Hepatocyte (in vitro differentiated cells): Measurements from ENCODE around the gene ALK. TPM values are rescaled to one million over a fixed set of nuclear protein-coding genes. Genes with fewer than 3 reads are reported as not detected.

Experiments used
- DNase-seq: peaks from one replicate; pipeline ENCODE4 v3.0.0-alpha.2; 2016; ENCODE audit warnings: low spot score
- H2AFZ ChIP-seq: fragments of 200-600 bp; sonication (generic); 2 replicates; pipeline ENCODE4 v1.6.0; 2016; ENCODE audit warnings: antibody characterized with exemption, mild to moderate bottlenecking
- H3K27ac ChIP-seq: fragments of 200-600 bp; sonication (generic); 2 replicates; pipeline ENCODE4 v1.5.1; 2016; ENCODE audit warnings: mild to moderate bottlenecking
- H3K27me3 ChIP-seq: fragments of 200-600 bp; sonication (generic); 2 replicates; pipeline ENCODE4 v1.6.1; 2016
- H3K36me3 ChIP-seq: fragments of 200-600 bp; sonication (generic); replicated peaks from 2 replicates; pipeline ENCODE4 v1.5.1; 2016; ENCODE audit warnings: low read depth; ENCODE audit not compliant: insufficient read depth
- H3K4me1 ChIP-seq: fragments of 200-600 bp; sonication (generic); 2 replicates; pipeline ENCODE4 v1.5.1; 2016; ENCODE audit warnings: mild to moderate bottlenecking, moderate library complexity; ENCODE audit not compliant: insufficient read depth
- H3K4me2 ChIP-seq: fragments of 200-600 bp; sonication (generic); 2 replicates; pipeline ENCODE4 v1.6.0; 2016
- H3K4me3 ChIP-seq: fragments of 200-600 bp; sonication (generic); 2 replicates; pipeline ENCODE4 v1.5.1; 2016; ENCODE audit warnings: mild to moderate bottlenecking
- H3K79me2 ChIP-seq: fragments of 200-600 bp; sonication (generic); 2 replicates; pipeline ENCODE4 v1.6.0; 2017; ENCODE audit warnings: mild to moderate bottlenecking
- H3K9me2 ChIP-seq: fragments of 200-600 bp; sonication (generic); replicated peaks from 2 replicates; pipeline ENCODE4 v1.6.0; 2017; ENCODE audit warnings: mild to moderate bottlenecking; ENCODE audit not compliant: insufficient read depth
- H3K9me3 ChIP-seq: fragments of 200-600 bp; sonication (generic); 2 replicates; pipeline ENCODE4 v1.5.1; 2016; ENCODE audit warnings: low read depth, mild to moderate bottlenecking
- H4K20me1 ChIP-seq: fragments of 200-600 bp; sonication (generic); 2 replicates; pipeline ENCODE4 v1.6.0; 2016; ENCODE audit warnings: mild to moderate bottlenecking; ENCODE audit not compliant: insufficient read depth, poor library complexity, severe bottlenecking
- EZH2 ChIP-seq: fragments of 200-600 bp; sonication (generic); IDR thresholded peaks from 2 replicates; pipeline ENCODE4 v1.6.1; 2016; ENCODE audit warnings: antibody characterized with exemption, mild to moderate bottlenecking, borderline replicate concordance
- EZH2phosphoT487 ChIP-seq: fragments of 200-600 bp; sonication (generic); IDR thresholded peaks from one replicate; pipeline ENCODE4 v1.6.1; 2018; ENCODE audit warnings: antibody characterized with exemption, mild to moderate bottlenecking, low read depth, moderate library complexity; ENCODE audit not compliant: unreplicated experiment, severe bottlenecking
- WGBS: methylation state at CpG from one replicate; pipeline ENCODE4 v1.1.6; 2016; ENCODE audit warnings: low lambda C conversion rate; ENCODE audit errors: missing lambda C conversion rate; 5-methylcytosine and 5-hydroxymethylcytosine counted together
- polyA plus RNA-seq: library from polyadenylated mRNA; unstranded; fragments of >200 nt; fragmentation: Nextera tagmentation; extraction: Ambion mirVana; gene quantifications from 2 replicates; pipeline ENCODE4 v1.2.1, GENCODE V29; 2016
- total RNA-seq: library from RNA; depleted of rRNA; stranded (reverse); fragments of >200 nt; gene quantifications from 2 replicates; pipeline ENCODE4 v1.2.3, GENCODE V29; 2014
- TF ChIP-seq, protein P1 (sequence below): fragments of 200-600 bp; sonication (generic); IDR thresholded peaks from 2 replicates; pipeline ENCODE4 v1.5.1; 2016; ENCODE audit warnings: antibody characterized with exemption, mild to moderate bottlenecking; ENCODE audit not compliant: poor library complexity

Gene ALK
- total and polyA plus RNA-seq, 2 experiments from 2014 or later = 0.16 to 0.27 TPM

DNA sequence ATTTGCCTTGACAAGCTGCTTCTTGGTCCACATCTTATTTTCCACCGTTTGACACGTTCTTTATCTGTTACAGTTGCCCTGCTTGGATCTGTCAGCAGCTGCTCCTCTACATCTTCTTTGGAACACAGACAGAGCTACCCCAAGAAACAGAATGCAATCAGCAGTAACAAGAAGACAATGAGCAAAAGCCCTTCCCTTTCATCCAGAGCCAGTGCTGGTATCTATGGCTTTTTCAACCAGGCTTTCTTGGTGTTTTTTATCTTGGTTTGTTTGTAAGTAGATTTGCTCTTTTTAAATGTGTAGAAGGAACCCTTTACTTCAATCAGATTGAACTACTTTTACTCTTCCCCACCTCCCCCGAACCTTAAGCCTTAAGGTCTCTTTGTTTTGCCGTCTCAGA, 764.3 kb downstream of the ALK start:
- no peaks in the 10 kb centered on the region for H3K27me3 ChIP-seq
- H3K36me3 ChIP-seq = no peaks in the 10 kb centered on the region
- no peaks in the 10 kb centered on the region for H3K9me2 ChIP-seq
- WGBS = 54% methylated on average over 4 of the region's 4 CpGs
- H3K27ac ChIP-seq = no peak overlapping the region
- TF ChIP-seq, protein P1, sequence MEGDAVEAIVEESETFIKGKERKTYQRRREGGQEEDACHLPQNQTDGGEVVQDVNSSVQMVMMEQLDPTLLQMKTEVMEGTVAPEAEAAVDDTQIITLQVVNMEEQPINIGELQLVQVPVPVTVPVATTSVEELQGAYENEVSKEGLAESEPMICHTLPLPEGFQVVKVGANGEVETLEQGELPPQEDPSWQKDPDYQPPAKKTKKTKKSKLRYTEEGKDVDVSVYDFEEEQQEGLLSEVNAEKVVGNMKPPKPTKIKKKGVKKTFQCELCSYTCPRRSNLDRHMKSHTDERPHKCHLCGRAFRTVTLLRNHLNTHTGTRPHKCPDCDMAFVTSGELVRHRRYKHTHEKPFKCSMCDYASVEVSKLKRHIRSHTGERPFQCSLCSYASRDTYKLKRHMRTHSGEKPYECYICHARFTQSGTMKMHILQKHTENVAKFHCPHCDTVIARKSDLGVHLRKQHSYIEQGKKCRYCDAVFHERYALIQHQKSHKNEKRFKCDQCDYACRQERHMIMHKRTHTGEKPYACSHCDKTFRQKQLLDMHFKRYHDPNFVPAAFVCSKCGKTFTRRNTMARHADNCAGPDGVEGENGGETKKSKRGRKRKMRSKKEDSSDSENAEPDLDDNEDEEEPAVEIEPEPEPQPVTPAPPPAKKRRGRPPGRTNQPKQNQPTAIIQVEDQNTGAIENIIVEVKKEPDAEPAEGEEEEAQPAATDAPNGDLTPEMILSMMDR = no peak
- TF ChIP-seq EZH2 (no peak), EZH2phosphoT487 (no peak)
- H3K4me2 ChIP-seq = no peak overlapping the region
- DNase-seq = no peak
- H3K4me3 ChIP-seq = no peak overlapping the region
- H4K20me1 ChIP-seq = no peaks in the 10 kb centered on the region
- H2AFZ ChIP-seq = no peak overlapping the region
- H3K4me1 ChIP-seq = no peaks in the 10 kb centered on the region
- no peaks in the 10 kb centered on the region for H3K9me3 ChIP-seq
- no peaks in the 10 kb centered on the region for H3K79me2 ChIP-seq

DNA sequence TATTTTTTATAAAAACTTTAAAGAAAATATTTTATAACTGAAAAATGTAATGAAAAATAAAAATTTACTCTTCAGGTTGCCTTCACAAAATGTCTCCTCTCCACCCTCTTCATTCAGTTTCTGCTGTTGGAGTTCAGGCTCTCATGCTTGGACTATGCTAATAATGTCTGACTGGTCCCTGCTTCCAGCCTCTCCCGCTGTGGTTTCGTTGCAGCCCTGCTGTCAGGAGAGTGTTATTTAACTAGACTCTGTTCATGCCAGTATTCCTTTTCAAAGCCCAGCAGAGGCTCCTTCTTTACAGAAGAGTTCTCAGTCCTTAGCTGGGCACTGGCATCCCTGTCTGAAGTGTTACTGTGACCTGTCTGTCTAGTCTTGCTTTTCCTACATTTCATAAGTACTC, 765.8 kb downstream of the ALK start:
- H2AFZ ChIP-seq = no peak overlapping the region
- no peak for DNase-seq
- H3K9me3 ChIP-seq = no peaks in the 10 kb centered on the region
- no peaks in the 10 kb centered on the region for H3K27me3 ChIP-seq
- no peak overlapping the region for H3K4me2 ChIP-seq
- H3K36me3 ChIP-seq = no peaks in the 10 kb centered on the region
- 54% methylated on average over 2 of the region's 2 CpGs for WGBS
- H3K79me2 ChIP-seq = no peaks in the 10 kb centered on the region
- TF ChIP-seq EZH2phosphoT487 = no peak
- H3K9me2 ChIP-seq = no peaks in the 10 kb centered on the region
- H3K27ac ChIP-seq = no peak overlapping the region
- no peaks in the 10 kb centered on the region for H3K4me1 ChIP-seq
- no peak overlapping the region for H3K4me3 ChIP-seq
- H4K20me1 ChIP-seq = no peaks in the 10 kb centered on the region

DNA sequence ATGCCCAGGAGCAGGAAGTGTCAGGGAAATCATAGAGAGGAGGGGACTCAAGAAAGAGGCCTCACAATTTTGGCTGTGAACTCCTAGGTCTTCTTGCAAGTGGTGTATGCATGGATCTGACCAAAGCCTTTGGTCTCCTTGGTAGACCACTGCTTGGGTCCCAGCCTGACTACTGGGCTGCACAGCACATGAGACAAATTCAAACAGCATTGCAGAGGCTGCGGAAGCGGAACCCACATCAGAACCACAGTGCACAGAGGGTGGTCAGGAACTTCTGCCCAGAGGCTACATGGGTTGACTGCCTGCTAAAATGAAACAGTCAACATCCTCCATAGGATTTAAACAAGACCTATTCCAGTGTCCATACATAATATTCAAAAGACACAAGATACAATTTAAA, 766.8 kb downstream of the ALK start:
- Histone ChIP-seq H3K9me2 (no peaks in the 10 kb centered on the region), H2AFZ (no peak overlapping the region), H4K20me1 (no peaks in the 10 kb centered on the region), H3K4me1 (no peaks in the 10 kb centered on the region), H3K27me3 (no peaks in the 10 kb centered on the region), H3K79me2 (no peaks in the 10 kb centered on the region), H3K9me3 (no peaks in the 10 kb centered on the region), H3K36me3 (no peaks in the 10 kb centered on the region), H3K4me3 (no peak overlapping the region), H3K27ac (no peak overlapping the region), H3K4me2 (no peak overlapping the region)
- 98% methylated on average over 2 of the region's 2 CpGs for WGBS
- no peak for TF ChIP-seq EZH2phosphoT487
- TF ChIP-seq, protein P1 = no peak
- no peak for TF ChIP-seq EZH2
- no peak for DNase-seq

DNA sequence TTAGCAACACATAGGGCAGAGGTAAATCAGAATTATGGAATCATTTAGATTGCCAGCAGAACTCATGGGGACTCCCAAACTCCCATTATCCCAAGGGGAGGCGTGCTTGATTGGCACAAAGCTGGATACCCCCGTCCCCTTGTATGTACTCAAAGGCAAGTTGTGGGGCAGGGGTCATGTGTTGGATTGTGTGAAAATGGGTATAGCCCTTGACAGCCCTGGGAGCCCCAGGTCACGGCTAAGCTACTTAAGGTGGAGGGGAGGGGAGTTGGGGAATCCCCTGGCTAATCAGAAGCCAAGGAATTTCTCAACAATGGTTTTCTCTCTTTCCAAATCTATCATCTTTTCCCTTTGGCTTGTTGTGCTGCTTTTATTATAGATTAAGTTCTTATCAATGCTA, 773.4 kb downstream of the ALK start:
- no peak for DNase-seq
- H4K20me1 ChIP-seq = no peaks in the 10 kb centered on the region
- WGBS = 88% methylated on average over 3 of the region's 3 CpGs
- no peaks in the 10 kb centered on the region for H3K79me2 ChIP-seq
- H3K9me2 ChIP-seq = no peaks in the 10 kb centered on the region
- no peaks in the 10 kb centered on the region for H3K27me3 ChIP-seq
- H3K36me3 ChIP-seq = no peaks in the 10 kb centered on the region
- no peak overlapping the region for H3K4me3 ChIP-seq
- H3K4me1 ChIP-seq = no peaks in the 10 kb centered on the region
- H2AFZ ChIP-seq = no peak overlapping the region
- H3K4me2 ChIP-seq = no peak overlapping the region
- no peaks in the 10 kb centered on the region for H3K9me3 ChIP-seq
- H3K27ac ChIP-seq = no peak overlapping the region
- no peak for TF ChIP-seq EZH2
- TF ChIP-seq, protein P1 = no peak
- TF ChIP-seq EZH2phosphoT487 = no peak
